HEK293T (cell line): Measurements from ENCODE around the gene PBXIP1.

Experiments
- FOXA1 ChIP-seq: fragments of 450-650 bp; IDR thresholded peaks from 2 replicates; pipeline ENCODE4 v1.6.1; 2016; ENCODE audit warnings: mild to moderate bottlenecking
- FOXM1 ChIP-seq: fragments of 450-650 bp; IDR thresholded peaks from 2 replicates; pipeline ENCODE4 v1.6.1; 2017; ENCODE audit warnings: mild to moderate bottlenecking, borderline replicate concordance
- L3MBTL2 ChIP-seq: fragments of 450-650 bp; conservative IDR thresholded peaks from 2 replicates; pipeline ENCODE4 v1.6.1; 2016; ENCODE audit warnings: mild to moderate bottlenecking
- NFRKB ChIP-seq: fragments of 450-650 bp; IDR thresholded peaks from 2 replicates; pipeline ENCODE4 v1.6.1; 2016; ENCODE audit warnings: mild to moderate bottlenecking, moderate library complexity
- SP1 ChIP-seq: fragments of 450-650 bp; IDR thresholded peaks from 2 replicates; pipeline ENCODE4 v1.6.1; 2017

DNA sequence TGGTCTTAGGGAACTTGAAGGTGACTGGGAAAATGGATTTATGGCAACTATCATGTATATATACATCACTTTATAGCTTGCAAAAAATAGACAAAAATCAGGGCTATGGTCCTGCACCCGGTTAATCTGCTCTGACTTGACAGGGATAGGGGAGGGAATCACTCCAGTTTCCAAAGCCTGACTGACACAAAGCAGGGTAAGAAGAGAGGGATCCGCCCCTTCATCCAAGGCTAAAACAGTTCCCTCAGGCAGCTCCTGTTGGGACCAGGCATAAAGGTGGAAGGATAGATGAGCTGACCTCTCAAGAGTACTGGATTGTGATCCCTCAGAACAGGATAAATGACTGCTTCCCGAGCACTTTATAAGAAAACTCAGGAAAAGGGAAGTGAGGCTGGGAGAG, 1.4 kb downstream of the PBXIP1 start:
- no peak for TF ChIP-seq SP1
- no peak for TF ChIP-seq NFRKB
- TF ChIP-seq L3MBTL2, result no peak
- TF ChIP-seq FOXA1, result no peak
- no peak for TF ChIP-seq FOXM1
